ENCODE results near the gene EPB41L1. TPM values are rescaled to one million over a fixed set of nuclear protein-coding genes. Genes with fewer than 3 reads are reported as not detected.

EPB41L1 gene
- total RNA-seq, 1 experiment from 2014 or later, result 42.1 TPM

- H4K20me1 ChIP-seq (ENCODE audit: insufficient read depth), result no peaks in the 10 kb centered on the region
- H3K4me3 ChIP-seq (replicated peaks in 1 of 2; ENCODE audit: low read depth in 1 of 2, low read length in 2 of 2), result no peak overlapping the region
- POLR2A ChIA-PET, result no interaction called here
- no peak overlapping the region for H2AFZ ChIP-seq (ENCODE audit: low read depth, low read length, poor library complexity, severe bottlenecking)
- RAD21 ChIA-PET (ENCODE audit: low non-redundant PET in 1 of 2, low total read pairs in 2 of 2, uncharacterized antibody in 2 of 2, unreplicated experiment in 2 of 2), result no interaction called here
- intact Hi-C loops (cut with micrococcal nuclease), result no loop called here
- CTCF ChIA-PET, result no interaction called here
- no TSS peak for BruUV-seq (replicated peaks)
- no peaks in the 10 kb centered on the region for H3K9me3 ChIP-seq (ENCODE audit: control insufficient read depth in 1 of 2, insufficient read depth in 1 of 2, low read depth in 1 of 2, low read length in 2 of 2)
- no peak overlapping the region for H3K27ac ChIP-seq (ENCODE audit: low read depth, low read length)
- H3K9me2 ChIP-seq (ENCODE audit: insufficient read depth), result no peaks in the 10 kb centered on the region
- H3K36me3 ChIP-seq (ENCODE audit: control insufficient read depth in 1 of 2, insufficient read depth in 2 of 2, low read length in 2 of 2), result peaks cover 0 to 2% of the 10 kb centered on the region in 2 experiments; a peak in 1 of 4 replicates
- H3K79me2 ChIP-seq (ENCODE audit: insufficient read depth, low read length), result no peaks in the 10 kb centered on the region
- no peak for ATAC-seq
- H3K4me2 ChIP-seq (ENCODE audit: low read length), result no peak overlapping the region
- H3K4me1 ChIP-seq (ENCODE audit: control insufficient read depth in 1 of 2, insufficient read depth in 2 of 2, low read length in 2 of 2), result no peaks in the 10 kb centered on the region
- no peak for DNase-seq (ENCODE audit: low read depth, low spot score)
- no peak overlapping the region for H3K9ac ChIP-seq (ENCODE audit: low read length)
- TF ChIP-seq POLR2A (IDR thresholded peaks at IDR 0.05; ENCODE audit: borderline replicate concordance, extremely low read depth, insufficient read depth, insufficient read length) (no peak), RAD21 (IDR thresholded peaks at IDR 0.05; ENCODE audit: low read depth) (no peak), ATF3 (IDR thresholded peaks at IDR 0.05) (no peak), EGR1 (IDR thresholded peaks at IDR 0.05; ENCODE audit: low read depth) (no peak), REST (IDR thresholded peaks at IDR 0.05; ENCODE audit: low read depth) (no peak), CBX3 (IDR thresholded peaks at IDR 0.05; ENCODE audit: low read depth) (no peak), ELF1 (IDR thresholded peaks at IDR 0.05; ENCODE audit: borderline replicate concordance, low read depth) (no peak), EZH2phosphoT487 (IDR thresholded peaks at IDR 0.05; ENCODE audit: borderline replicate concordance) (no peak), SIN3A (IDR thresholded peaks at IDR 0.05; ENCODE audit: low read depth) (no peak), TCF7L2 (IDR thresholded peaks at IDR 0.05; ENCODE audit: borderline replicate concordance, extremely low read depth, insufficient read depth, insufficient read length) (no peak), ZNF274 (IDR thresholded peaks at IDR 0.05; ENCODE audit: low read depth, low read length) (no peak), YY1 (IDR thresholded peaks at IDR 0.05; ENCODE audit: extremely low read depth, insufficient replicate concordance, low read depth, low read length) (no peak), CTCF (IDR thresholded peaks at IDR 0.05 in 2 of 3, conservative IDR thresholded peaks at IDR 0.05 in 1 of 3; ENCODE audit: borderline replicate concordance in 1 of 3, insufficient read depth in 1 of 3, low read depth in 2 of 3, low read length in 2 of 3) (no peak), ZFX (IDR thresholded peaks at IDR 0.05) (no peak), POLR2AphosphoS5 (IDR thresholded peaks at IDR 0.05; ENCODE audit: low read depth, low read length) (no peak), ZBTB33 (IDR thresholded peaks at IDR 0.05; ENCODE audit: extremely low read depth, insufficient replicate concordance, low read length) (no peak), SP1 (IDR thresholded peaks at IDR 0.05; ENCODE audit: low read depth) (no peak), JUND (IDR thresholded peaks at IDR 0.05) (no peak), CEBPB (IDR thresholded peaks at IDR 0.05; ENCODE audit: low read depth) (no peak)
- H3K27me3 ChIP-seq (ENCODE audit: insufficient read depth, low read length), result no peaks in the 10 kb centered on the region
Measured at GRCh38 chr20:36230019-36230418, 75.5 kb downstream of the EPB41L1 start.
